GM23248 (cell line): ENCODE results near the gene TBC1D1.

Experiments
- EZH2 ChIP-seq: fragments of 200-600 bp; sonication (generic); IDR thresholded peaks from 2 replicates; pipeline ENCODE4 v1.6.1; 2018; ENCODE audit warnings: antibody characterized with exemption, mild to moderate bottlenecking; ENCODE audit not compliant: insufficient read depth, poor library complexity, severe bottlenecking
- EZH2phosphoT487 ChIP-seq: fragments of 200-600 bp; sonication (generic); IDR thresholded peaks from 2 replicates; pipeline ENCODE4 v1.6.1; 2018; ENCODE audit warnings: antibody characterized with exemption, moderate library complexity, mild to moderate bottlenecking, low read depth; ENCODE audit not compliant: insufficient read depth

DNA sequence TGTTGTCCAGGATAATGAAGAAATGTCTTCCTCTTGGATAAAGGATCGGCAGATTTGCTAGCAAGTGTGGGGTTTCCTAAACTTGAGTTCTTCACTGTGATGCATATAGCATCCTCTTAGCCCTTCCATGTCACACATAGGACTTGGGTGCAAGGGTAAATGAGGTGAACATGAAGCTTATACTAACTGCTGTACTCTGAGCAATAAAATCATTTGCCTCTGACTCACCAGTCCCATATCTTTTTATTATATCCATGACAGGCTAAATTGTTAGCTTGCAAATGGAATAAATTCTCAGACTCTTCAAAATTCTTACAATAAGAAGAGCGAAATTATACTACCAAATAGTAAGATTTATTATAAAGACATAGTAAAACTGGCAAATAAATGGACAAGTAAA, 14.7 kb upstream of the TBC1D1 start:
- no peak for TF ChIP-seq EZH2
- no peak for TF ChIP-seq EZH2phosphoT487
